Left forelimb (tissue), 1 donor: ENCODE measurements around the gene TCN2.
A peak's percentile ranks its signal among the peaks of the same experiment; 100 is the strongest.
"Not testable (repeated sequence)": the region's sequence is repeated elsewhere in the genome, so short reads cannot be mapped to it uniquely, and the experiment has no call there.

Source experiments
- DNase-seq: peaks from one replicate; pipeline ENCODE4 v3.0.0-alpha.2; 2018; ENCODE audit warnings: low spot score

TCN2 gene

GRCh38 chr22:30648825-30649224, 41.9 kb downstream of the TCN2 start:
- no peak for DNase-seq

DNA sequence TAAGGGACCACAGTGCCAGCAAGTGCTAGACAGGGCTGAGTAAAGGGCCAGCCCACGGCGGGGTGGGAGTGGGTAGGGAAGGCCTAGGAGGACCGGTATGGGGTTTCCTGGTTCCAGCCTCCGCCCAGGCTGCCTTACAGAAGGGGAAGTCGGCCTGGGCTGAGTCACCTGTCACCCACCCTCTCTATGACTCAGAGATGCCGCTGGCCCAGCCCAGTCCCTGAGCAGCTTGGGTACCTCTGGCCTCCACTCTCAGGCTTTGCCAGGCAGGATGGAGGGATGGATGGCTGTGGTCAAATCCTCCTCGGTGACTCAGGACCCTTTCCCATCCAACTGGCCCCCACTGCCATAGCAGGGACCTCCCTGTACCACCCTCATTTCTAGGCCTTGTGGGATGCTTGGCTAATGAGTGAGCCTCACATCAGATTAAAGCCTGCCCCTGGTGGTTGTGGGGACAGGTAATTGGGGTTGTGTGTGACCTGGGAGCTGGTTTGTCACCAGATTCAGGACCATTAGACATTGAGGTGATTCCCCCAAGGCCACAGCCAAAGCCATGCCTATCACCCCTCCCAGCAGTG, 42.5 kb downstream of the TCN2 start:
- no peak for DNase-seq

DNA sequence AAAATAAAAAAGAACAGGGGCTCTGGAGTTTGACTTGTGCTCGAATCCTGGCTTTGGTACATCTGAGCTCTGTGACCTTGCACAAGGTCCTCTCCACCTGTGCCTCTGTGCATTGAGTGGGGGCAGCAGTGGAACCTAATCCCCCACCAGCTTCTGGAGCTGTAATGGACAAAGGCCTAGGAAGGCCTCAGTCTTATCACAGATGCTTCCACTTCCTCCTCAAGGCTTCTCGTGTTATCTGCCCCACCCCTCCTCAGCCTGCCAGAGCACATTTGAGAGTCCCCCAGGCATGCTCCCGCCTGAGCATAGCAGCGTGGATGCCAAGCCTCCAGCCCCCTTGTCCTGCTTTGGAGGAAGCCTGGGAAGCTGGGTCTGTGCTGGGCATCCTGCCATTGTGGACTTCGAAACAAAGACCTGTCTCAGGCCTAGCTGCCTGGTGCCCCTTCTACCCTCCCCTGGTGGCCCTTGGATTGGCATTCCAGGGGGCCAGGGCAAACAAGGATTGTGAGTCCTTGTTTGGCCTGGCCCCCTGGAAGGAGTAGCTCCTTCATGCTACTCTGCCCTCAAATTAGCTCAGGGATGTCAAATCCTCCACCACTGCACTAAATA, 43.6 kb downstream of the TCN2 start:
- DNase-seq: no peak

- DNase-seq: no peak
Observed at GRCh38 chr22:30652852-30653251, 45.9 kb downstream of the TCN2 start.

DNA sequence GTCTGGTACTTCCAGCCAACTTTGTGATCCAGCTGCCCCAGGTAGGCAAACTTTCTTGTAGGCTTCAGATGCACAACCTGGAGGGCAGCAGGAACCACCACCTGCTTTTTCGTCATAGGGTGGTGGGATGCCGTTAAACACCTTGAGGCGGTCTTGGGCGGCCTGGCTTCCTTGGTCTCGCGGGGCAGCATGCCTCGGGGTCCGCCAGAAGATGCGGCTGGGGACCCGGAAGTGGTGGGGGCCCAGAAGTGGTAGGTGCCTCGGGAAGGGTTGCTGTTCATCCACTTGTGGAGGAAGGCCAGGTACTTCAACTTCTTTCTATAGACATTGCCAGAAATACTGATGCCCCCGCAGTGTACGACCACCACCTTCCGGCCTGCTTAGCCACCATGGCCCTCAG, 47.4 kb downstream of the TCN2 start:
- no peak for DNase-seq

GRCh38 chr22:30655532-30655931, 48.6 kb downstream of the TCN2 start:
- no peak for DNase-seq

GRCh38 chr22:30662040-30662439, 55.1 kb downstream of the TCN2 start:
- DNase-seq: no peak

GRCh38 chr22:30664798-30665197, 57.8 kb downstream of the TCN2 start:
- no peak for DNase-seq

GRCh38 chr22:30665266-30665665, 58.3 kb downstream of the TCN2 start:
- no peak for DNase-seq

- DNase-seq: no peak
Observed at GRCh38 chr22:30665786-30666185, 58.8 kb downstream of the TCN2 start.

GRCh38 chr22:30667107-30667493, 60.1 kb downstream of the TCN2 start:
- DNase-seq: no peak

- peak; percentile 96 for DNase-seq
Observed at GRCh38 chr22:30667494-30668385, 60.8 kb downstream of the TCN2 start, which contains the start of gene DUSP18. TSS of gene DUSP18 (minus strand) at chr22:30667875. CDS start at chr22:30664003, 3,872 bp downstream.

GRCh38 chr22:30668386-30668710, 61.4 kb downstream of the TCN2 start:
- no peak for DNase-seq

DNA sequence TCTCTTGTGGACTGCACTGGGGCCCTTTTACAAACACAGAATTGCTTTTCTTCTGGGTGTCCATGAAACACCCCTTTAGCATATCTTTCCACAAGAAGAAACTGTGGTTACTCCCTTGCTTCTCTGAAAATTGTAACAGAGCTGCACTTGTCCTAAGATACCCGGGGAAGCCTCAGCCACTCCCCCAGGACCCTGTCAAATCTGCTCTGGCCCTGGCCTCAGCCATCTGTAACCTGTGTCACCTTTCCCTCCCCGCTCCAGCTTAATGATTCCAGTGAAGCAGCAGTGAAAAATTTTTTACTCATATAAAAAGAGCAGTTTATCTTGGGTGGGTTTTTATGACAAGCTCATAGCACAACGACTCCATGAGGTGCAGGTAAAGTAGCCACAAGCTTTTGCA, 64.1 kb downstream of the TCN2 start:
- no peak for DNase-seq

GRCh38 chr22:30673136-30673535, 66.2 kb downstream of the TCN2 start:
- DNase-seq: no peak

DNA sequence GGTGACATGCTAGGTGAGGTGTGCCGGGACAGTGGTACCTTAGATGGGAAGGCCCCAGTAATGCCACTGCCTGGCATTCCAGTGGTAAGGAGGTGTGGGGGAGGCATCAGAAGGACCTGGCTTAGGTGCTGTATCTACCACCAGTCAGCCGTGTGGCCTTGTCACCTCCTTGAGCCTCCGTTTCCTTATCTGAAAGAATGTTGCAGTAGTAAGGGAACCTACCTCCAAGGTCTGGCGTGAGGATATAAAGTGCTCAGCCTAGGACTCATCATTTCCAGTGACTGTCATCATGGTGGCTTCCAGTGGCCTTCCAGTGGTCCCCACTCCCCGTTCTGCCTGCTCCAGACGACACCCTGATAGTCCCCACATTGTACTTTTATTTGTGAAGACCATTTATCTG, 67.5 kb downstream of the TCN2 start:
- DNase-seq: no peak

DNA sequence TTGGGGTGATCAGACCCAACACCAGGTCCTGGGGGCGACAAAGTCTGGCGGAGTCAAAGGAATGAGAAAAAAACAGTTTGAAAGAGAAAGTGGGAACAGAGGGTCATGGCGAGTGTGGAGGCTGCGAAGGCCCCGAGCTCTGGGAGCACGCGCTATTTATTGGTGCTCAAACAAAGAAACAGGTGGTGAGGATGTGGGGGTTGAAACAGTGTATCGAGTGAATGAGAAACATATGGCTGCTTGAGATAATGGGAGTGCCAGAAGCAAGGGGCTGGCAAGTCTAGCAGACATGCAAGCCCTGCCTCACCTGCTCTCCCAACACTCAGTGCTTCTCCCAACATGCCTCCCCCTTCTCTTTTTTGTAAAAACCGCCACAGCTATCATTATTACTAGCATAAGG, 68.5 kb downstream of the TCN2 start:
- DNase-seq: no peak

GRCh38 chr22:30676565-30676964, 69.6 kb downstream of the TCN2 start:
- DNase-seq: not testable (repeated sequence)
